IMR-90 (cell line): ENCODE results near the gene SMARCD1. TPM values are rescaled to one million over a fixed set of nuclear protein-coding genes. Genes with fewer than 3 reads are reported as not detected.

Experiments used
- ATAC-seq: fragments of 200-7000 bp; cut with Tn5 transposase; 2 replicates; pipeline ENCODE4 v1.9.1; 2020; ENCODE audit warnings: low read depth, mild to moderate bottlenecking, moderate library complexity
- BruUV-seq: library from RNA; stranded (reverse); fragments of 400-500 nt; replicated peaks from 2 replicates; lab custom pipeline; 2021; lab: Mats Ljungman, UMichigan
- CTCF ChIA-PET: fragments of 300-600 bp; formaldehyde crosslinking; extraction: SDS; loops from one replicate; lab custom pipeline; 2021; ENCODE audit warnings: antibody characterized with exemption; lab: Yijun Ruan, JAX
- POLR2A ChIA-PET: fragments of 300-600 bp; sonication (Branson Sonifier 250); formaldehyde crosslinking; loops from one replicate; lab custom pipeline; 2022; ENCODE audit warnings: antibody characterized with exemption; ENCODE audit not compliant: unreplicated experiment; lab: Charles Lee
- DNase-seq: peaks from one replicate; pipeline ENCODE4 v3.0.0; 2013
- H2AFZ ChIP-seq: replicated peaks from 2 replicates; pipeline ENCODE3; 2013; ENCODE audit warnings: low read length, mild to moderate bottlenecking; ENCODE audit not compliant: poor library complexity
- H2AK5ac ChIP-seq: 2 replicates; pipeline ENCODE4 v1.6.1; 2013; ENCODE audit warnings: low read depth, low read length, inconsistent platforms
- H2AK9ac ChIP-seq: replicated peaks from 2 replicates; pipeline ENCODE3; 2013; ENCODE audit warnings: mild to moderate bottlenecking, low read depth, low read length, moderate library complexity; ENCODE audit not compliant: poor library complexity
- H2BK120ac ChIP-seq: 2 replicates; pipeline ENCODE4 v1.6.1; 2013; ENCODE audit warnings: low read depth, low read length, inconsistent platforms
- H2BK15ac ChIP-seq: 3 replicates; pipeline ENCODE4 v1.6.1; 2013; ENCODE audit warnings: low read depth, low read length, inconsistent platforms
- H2BK20ac ChIP-seq: 2 replicates; pipeline ENCODE4 v1.6.1; 2013; ENCODE audit warnings: low read depth, mild to moderate bottlenecking, inconsistent platforms, low read length, moderate library complexity
- H2BK5ac ChIP-seq: 2 replicates; pipeline ENCODE4 v1.6.1; 2013; ENCODE audit warnings: mild to moderate bottlenecking, low read depth, low read length, inconsistent platforms; ENCODE audit not compliant: poor library complexity, severe bottlenecking
- H3K14ac ChIP-seq: replicated peaks from 2 replicates; pipeline ENCODE4 v1.6.1; 2013; ENCODE audit warnings: low read depth, low read length, inconsistent platforms
- H3K18ac ChIP-seq: 2 replicates; pipeline ENCODE4 v1.6.1; 2013; ENCODE audit warnings: low read depth, low read length, control low read depth
- H3K23ac ChIP-seq: 2 replicates; pipeline ENCODE4 v1.6.1; 2013; ENCODE audit warnings: low read depth, low read length, inconsistent platforms
- H3K27ac ChIP-seq: 2 replicates; pipeline ENCODE4 v1.5.1; 2013; ENCODE audit warnings: mild to moderate bottlenecking, control low read depth, low read length; ENCODE audit not compliant: insufficient read depth
- H3K27me3 ChIP-seq: 2 replicates; pipeline ENCODE4 v1.6.1; 2013; ENCODE audit warnings: low read length; ENCODE audit not compliant: control insufficient read depth, insufficient read depth
- H3K36me3 ChIP-seq: 2 replicates; pipeline ENCODE4 v1.6.1; 2013; ENCODE audit warnings: low read length, mixed read lengths; ENCODE audit not compliant: control insufficient read depth, insufficient read depth
- H3K4ac ChIP-seq: 2 replicates; pipeline ENCODE4 v1.6.1; 2013; ENCODE audit warnings: low read depth, low read length, inconsistent platforms
- H3K4me1 ChIP-seq: 2 replicates; pipeline ENCODE4 v1.6.1; 2013; ENCODE audit warnings: low read length, mixed read lengths; ENCODE audit not compliant: control insufficient read depth, insufficient read depth
- H3K4me2 ChIP-seq: 2 replicates; pipeline ENCODE4 v1.6.1; 2013; ENCODE audit warnings: low read depth, mild to moderate bottlenecking, control low read depth, low read length, moderate library complexity
- H3K4me3 ChIP-seq: 2 replicates; pipeline ENCODE4 v1.5.1; 2013; ENCODE audit warnings: low read depth, mild to moderate bottlenecking, control low read depth, low read length, moderate library complexity; ENCODE audit not compliant: insufficient read depth
- H3K56ac ChIP-seq: 2 replicates; pipeline ENCODE4 v1.6.1; 2013; ENCODE audit warnings: low read length, inconsistent platforms; ENCODE audit not compliant: insufficient read depth; ENCODE audit errors: extremely low read depth
- H3K79me1 ChIP-seq, 2 experiments: 2 replicates each; pipeline ENCODE4 v1.6.1; 2013; ENCODE audit warnings: low read length in 2 of 2, inconsistent platforms in 1 of 2, low read depth in 1 of 2
- H3K9ac ChIP-seq: 2 replicates; pipeline ENCODE4 v1.6.1; 2013; ENCODE audit warnings: low read depth, low read length, control low read depth
- H3K9me1 ChIP-seq: 2 replicates; pipeline ENCODE4 v1.6.1; 2013; ENCODE audit warnings: low read length, inconsistent platforms; ENCODE audit not compliant: insufficient read depth
- H3K9me3 ChIP-seq: 2 replicates; pipeline ENCODE4 v1.6.1; 2013; ENCODE audit warnings: low read length; ENCODE audit not compliant: control insufficient read depth, insufficient read depth
- H4K20me1 ChIP-seq: 2 replicates; pipeline ENCODE4 v1.6.1; 2013; ENCODE audit warnings: low read length, inconsistent platforms; ENCODE audit not compliant: insufficient read depth
- H4K5ac ChIP-seq: 2 replicates; pipeline ENCODE4 v1.6.1; 2013; ENCODE audit warnings: mild to moderate bottlenecking, low read depth, low read length, control low read depth
- H4K8ac ChIP-seq, 2 experiments: 2 replicates each; pipeline ENCODE4 v1.6.1; 2013; ENCODE audit warnings: low read depth in 2 of 2, low read length in 2 of 2, control low read depth in 1 of 2, inconsistent platforms in 1 of 2
- H4K91ac ChIP-seq: 2 replicates; pipeline ENCODE4 v1.6.1; 2013; ENCODE audit warnings: low read depth, low read length, inconsistent platforms; ENCODE audit not compliant: insufficient read depth
- BHLHE40 ChIP-seq: fragments of 150-350 bp; IDR thresholded peaks from 2 replicates; pipeline ENCODE4 v1.6.1; 2016; ENCODE audit warnings: mild to moderate bottlenecking, low read depth, low read length
- CEBPB ChIP-seq: IDR thresholded peaks from 2 replicates; pipeline ENCODE4 v1.6.1; 2012; ENCODE audit warnings: low read depth, low read length, improper control_type of control experiment
- CHD1 ChIP-seq: IDR thresholded peaks from 2 replicates; pipeline ENCODE4 v1.6.1; 2012; ENCODE audit warnings: low read depth, low read length, improper control_type of control experiment
- FOS ChIP-seq: fragments of 150-350 bp; IDR thresholded peaks from 2 replicates; pipeline ENCODE4 v1.6.1; 2016; ENCODE audit warnings: low read depth, low read length
- MAFK ChIP-seq: IDR thresholded peaks from 2 replicates; pipeline ENCODE4 v1.6.1; 2012; ENCODE audit warnings: low read depth, low read length, improper control_type of control experiment
- MAZ ChIP-seq: IDR thresholded peaks from 2 replicates; pipeline ENCODE4 v1.6.1; 2012; ENCODE audit warnings: low read depth, mild to moderate bottlenecking, low read length, improper control_type of control experiment, moderate library complexity, borderline replicate concordance
- MXI1 ChIP-seq: IDR thresholded peaks from 2 replicates; pipeline ENCODE4 v1.6.1; 2012; ENCODE audit warnings: low read depth, mild to moderate bottlenecking, low read length, moderate library complexity, borderline replicate concordance
- NFE2L2 ChIP-seq: fragments of 150-350 bp; IDR thresholded peaks from 2 replicates; pipeline ENCODE4 v1.6.1; 2016; ENCODE audit warnings: low read depth, mild to moderate bottlenecking, low read length
- POLR2A ChIP-seq: IDR thresholded peaks from 2 replicates; pipeline ENCODE4 v1.6.1; 2012; ENCODE audit warnings: mild to moderate bottlenecking, low read depth, low read length
- RAD21 ChIP-seq: IDR thresholded peaks from 2 replicates; pipeline ENCODE4 v1.6.1; 2012; ENCODE audit warnings: low read length, improper control_type of control experiment
- RCOR1 ChIP-seq: IDR thresholded peaks from 2 replicates; pipeline ENCODE4 v1.6.1; 2012; ENCODE audit warnings: mild to moderate bottlenecking, low read length, improper control_type of control experiment; ENCODE audit not compliant: insufficient replicate concordance
- RFX5 ChIP-seq: IDR thresholded peaks from 2 replicates; pipeline ENCODE4 v1.8.0; 2012; ENCODE audit warnings: low read depth, mild to moderate bottlenecking, low read length, moderate library complexity
- SMC3 ChIP-seq: fragments of 150-350 bp; IDR thresholded peaks from 2 replicates; pipeline ENCODE4 v1.6.1; 2016; ENCODE audit warnings: low read depth, mild to moderate bottlenecking, antibody characterized with exemption, low read length, moderate library complexity
- WGBS, 2 experiments: methylation state at CpG; one replicate each; pipeline versions ENCODE4 v1.1.5 to v1.1.7; 2013; ENCODE audit warnings: missing lambda C conversion rate in 2 of 2; ENCODE audit not compliant: insufficient read length in 1 of 2; ENCODE audit errors: extremely low coverage in 2 of 2; 5-methylcytosine and 5-hydroxymethylcytosine counted together
- dilution Hi-C: fragments of 300-500 bp; cut with HindIII; formaldehyde crosslinking; loops from one replicate; pipeline ENCODE4 v1.14.3; 2018; ENCODE audit warnings: low sequenced_read_pairs; ENCODE audit not compliant: unreplicated experiment
- in situ Hi-C: fragments of 300-500 bp; cut with MboI; formaldehyde crosslinking; loops from 3 replicates; pipeline ENCODE4 v1.14.3; 2019; ENCODE audit warnings: low sequenced_read_pairs, inconsistent platforms, mixed read lengths
- intact Hi-C: fragments of 100-400 bp; cut with micrococcal nuclease; formaldehyde crosslinking; loops from 2 replicates; pipeline ENCODE4 v1.10.0; 2022
- polyA plus RNA-seq, 3 experiments: library from polyadenylated mRNA; depleted of rRNA; stranded (reverse); fragments of >200 nt; gene quantifications; 2 replicates each; pipeline ENCODE4 v1.2.3, GENCODE V29; 2012; ENCODE audit warnings: low replicate concordance in 1 of 3
- total RNA-seq: library from RNA; depleted of rRNA; stranded (reverse); fragments of >200 nt; gene quantifications from 2 replicates; pipeline ENCODE4 v1.2.3, GENCODE V29; 2012
- TF ChIP-seq, protein P1 (sequence below): fragments of 150-350 bp; IDR thresholded peaks from 2 replicates; pipeline ENCODE4 v1.6.1; 2016; ENCODE audit warnings: low read depth, mild to moderate bottlenecking, low read length, moderate library complexity, borderline replicate concordance
- TF ChIP-seq, protein P2 (sequence below): fragments of 150-350 bp; IDR thresholded peaks from 2 replicates; pipeline ENCODE4 v1.6.1; 2017; ENCODE audit warnings: mild to moderate bottlenecking, antibody characterized with exemption, low read length, low read depth
- TF ChIP-seq, protein P3 (sequence below): conservative IDR thresholded peaks from 2 replicates; pipeline ENCODE4 v1.5.1; 2012; ENCODE audit warnings: mild to moderate bottlenecking, low read depth, low read length, improper control_type of control experiment

The SMARCD1 gene
- total and polyA plus RNA-seq, 2 of the 4 experiments (the other 2 are of a cell fraction): 28.1 to 47.9 TPM

DNA sequence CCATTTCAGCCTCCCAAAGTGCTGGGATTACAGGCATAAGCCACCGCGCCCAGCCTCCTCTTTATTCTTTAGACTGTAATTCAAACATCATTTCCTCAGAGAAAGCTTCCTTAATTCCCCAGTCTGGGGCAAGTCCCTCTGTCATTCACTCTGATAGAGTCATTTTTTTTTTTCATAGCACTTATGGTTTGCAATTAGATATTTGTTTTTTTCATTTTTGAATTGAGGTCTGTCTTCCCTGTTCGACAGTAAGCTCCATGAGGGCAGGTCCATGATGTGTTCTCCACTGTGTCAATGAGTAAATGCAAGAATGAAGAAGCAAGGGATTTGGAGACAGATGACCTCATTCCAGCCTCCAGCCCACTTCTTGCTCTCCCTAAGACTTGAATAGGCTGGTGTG is 15.6 kb upstream of the SMARCD1 start:
- ATAC-seq: no peak
- Histone ChIP-seq H2AK9ac (no peak overlapping the region), H4K5ac (no peak overlapping the region), H2BK20ac (no peak overlapping the region), H2BK15ac (no peak overlapping the region), H2AK5ac (no peak overlapping the region), H3K9ac (no peak overlapping the region), H4K91ac (no peak overlapping the region), H3K56ac (no peak overlapping the region), H2AFZ (no peak overlapping the region), H3K36me3 (no peaks in the 10 kb centered on the region), H3K14ac (no peak overlapping the region), H2BK5ac (no peak overlapping the region), H3K4me1 (peaks cover 8% of the 10 kb centered on the region), H3K4me3 (no peak overlapping the region), H3K79me1 (no peaks in the 10 kb centered on the region), H3K27me3 (no peaks in the 10 kb centered on the region), H3K9me3 (no peaks in the 10 kb centered on the region), H3K4me2 (no peak overlapping the region), H3K9me1 (0 out of 2 replicates have a peak, but pooled peaks cover 7% of the 10 kb centered on the region), H4K8ac (no peak overlapping the region), H3K18ac (no peak overlapping the region), H4K20me1 (no peaks in the 10 kb centered on the region; the same call in 1 of the 2 replicates), H2BK120ac (no peak overlapping the region), H3K4ac (no peak overlapping the region), H3K23ac (no peak overlapping the region), H3K27ac (no peak overlapping the region)
- no peak for TF ChIP-seq RAD21
- no peak for TF ChIP-seq CEBPB
- TF ChIP-seq RCOR1: no peak
- TF ChIP-seq MAZ: no peak
- TF ChIP-seq MAFK: no peak
- no peak for TF ChIP-seq RFX5
- TF ChIP-seq CHD1: no peak
- TF ChIP-seq, protein P1, sequence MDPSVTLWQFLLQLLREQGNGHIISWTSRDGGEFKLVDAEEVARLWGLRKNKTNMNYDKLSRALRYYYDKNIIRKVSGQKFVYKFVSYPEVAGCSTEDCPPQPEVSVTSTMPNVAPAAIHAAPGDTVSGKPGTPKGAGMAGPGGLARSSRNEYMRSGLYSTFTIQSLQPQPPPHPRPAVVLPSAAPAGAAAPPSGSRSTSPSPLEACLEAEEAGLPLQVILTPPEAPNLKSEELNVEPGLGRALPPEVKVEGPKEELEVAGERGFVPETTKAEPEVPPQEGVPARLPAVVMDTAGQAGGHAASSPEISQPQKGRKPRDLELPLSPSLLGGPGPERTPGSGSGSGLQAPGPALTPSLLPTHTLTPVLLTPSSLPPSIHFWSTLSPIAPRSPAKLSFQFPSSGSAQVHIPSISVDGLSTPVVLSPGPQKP: no peak
- no peak for TF ChIP-seq MXI1
- no peak for TF ChIP-seq SMC3
- TF ChIP-seq, protein P2, sequence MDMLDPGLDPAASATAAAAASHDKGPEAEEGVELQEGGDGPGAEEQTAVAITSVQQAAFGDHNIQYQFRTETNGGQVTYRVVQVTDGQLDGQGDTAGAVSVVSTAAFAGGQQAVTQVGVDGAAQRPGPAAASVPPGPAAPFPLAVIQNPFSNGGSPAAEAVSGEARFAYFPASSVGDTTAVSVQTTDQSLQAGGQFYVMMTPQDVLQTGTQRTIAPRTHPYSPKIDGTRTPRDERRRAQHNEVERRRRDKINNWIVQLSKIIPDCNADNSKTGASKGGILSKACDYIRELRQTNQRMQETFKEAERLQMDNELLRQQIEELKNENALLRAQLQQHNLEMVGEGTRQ: no peak
- TF ChIP-seq, protein P3, sequence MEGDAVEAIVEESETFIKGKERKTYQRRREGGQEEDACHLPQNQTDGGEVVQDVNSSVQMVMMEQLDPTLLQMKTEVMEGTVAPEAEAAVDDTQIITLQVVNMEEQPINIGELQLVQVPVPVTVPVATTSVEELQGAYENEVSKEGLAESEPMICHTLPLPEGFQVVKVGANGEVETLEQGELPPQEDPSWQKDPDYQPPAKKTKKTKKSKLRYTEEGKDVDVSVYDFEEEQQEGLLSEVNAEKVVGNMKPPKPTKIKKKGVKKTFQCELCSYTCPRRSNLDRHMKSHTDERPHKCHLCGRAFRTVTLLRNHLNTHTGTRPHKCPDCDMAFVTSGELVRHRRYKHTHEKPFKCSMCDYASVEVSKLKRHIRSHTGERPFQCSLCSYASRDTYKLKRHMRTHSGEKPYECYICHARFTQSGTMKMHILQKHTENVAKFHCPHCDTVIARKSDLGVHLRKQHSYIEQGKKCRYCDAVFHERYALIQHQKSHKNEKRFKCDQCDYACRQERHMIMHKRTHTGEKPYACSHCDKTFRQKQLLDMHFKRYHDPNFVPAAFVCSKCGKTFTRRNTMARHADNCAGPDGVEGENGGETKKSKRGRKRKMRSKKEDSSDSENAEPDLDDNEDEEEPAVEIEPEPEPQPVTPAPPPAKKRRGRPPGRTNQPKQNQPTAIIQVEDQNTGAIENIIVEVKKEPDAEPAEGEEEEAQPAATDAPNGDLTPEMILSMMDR: no peak
- TF ChIP-seq FOS: no peak
- no peak for TF ChIP-seq NFE2L2
- no peak for TF ChIP-seq POLR2A
- no peak for TF ChIP-seq BHLHE40
- no TSS peak for BruUV-seq
- ChIA-PET POLR2A (no interaction called here), CTCF (interaction anchor here (1.0 to 2.1 kb wide), 2 partner anchors 95 to 102 kb away, joined by 6 to 33 read pairs; no protein-coding TSS in a partner anchor)
- in situ Hi-C loops: loop anchor here (5.0 kb wide), 1 partner anchor 292 kb away; no protein-coding TSS in a partner anchor
- intact Hi-C loops: no loop called here
- DNase-seq: no peak
- WGBS, 2 experiments: no CpG with 5 or more reads among the region's 3 CpGs
- dilution Hi-C loops: no loop called here
